PC-3 (cell line): ENCODE data around the gene GEMIN2. TPM values are rescaled to one million over a fixed set of nuclear protein-coding genes. Genes with fewer than 3 reads are reported as not detected.

Experiments used
- ATAC-seq: fragments of 200-7000 bp; cut with Tn5 transposase; 2 replicates; pipeline ENCODE4 v1.9.1; 2020; ENCODE audit warnings: mild to moderate bottlenecking, moderate library complexity
- BruUV-seq: library from RNA; stranded (reverse); fragments of 400-500 nt; replicated peaks from 2 replicates; lab custom pipeline; 2021; lab: Mats Ljungman, UMichigan
- CTCF ChIA-PET: fragments of 300-600 bp; sonication (Branson Sonifier 250); formaldehyde crosslinking; loops from one replicate; lab custom pipeline; 2022; ENCODE audit warnings: antibody characterized with exemption; lab: Charles Lee
- POLR2A ChIA-PET: fragments of 300-600 bp; sonication (Branson Sonifier 250); formaldehyde crosslinking; loops from one replicate; lab custom pipeline; 2022; ENCODE audit warnings: antibody characterized with exemption; ENCODE audit not compliant: unreplicated experiment; lab: Charles Lee
- DNase-seq: peaks from one replicate; pipeline ENCODE4 v3.0.0-alpha.2; 2015
- H2AFZ ChIP-seq: fragments of 300-600 bp; sonication (generic); 2 replicates; pipeline ENCODE4 v1.6.0; 2016; ENCODE audit warnings: antibody characterized with exemption, low read length
- H3F3A ChIP-seq: fragments of 300-600 bp; sonication (generic); one replicate; pipeline ENCODE4 v1.6.0; 2017; ENCODE audit warnings: antibody characterized with exemption, low read length, control low read depth, mild to moderate bottlenecking; ENCODE audit not compliant: unreplicated experiment
- H3K27ac ChIP-seq: fragments of 300-600 bp; sonication (generic); 2 replicates; pipeline ENCODE4 v1.5.1; 2016; ENCODE audit warnings: mild to moderate bottlenecking, low read length
- H3K27me3 ChIP-seq: fragments of 300-600 bp; sonication (generic); 2 replicates; pipeline ENCODE4 v1.6.1; 2016; ENCODE audit warnings: low read length, mixed read lengths
- H3K36me3 ChIP-seq: fragments of 300-600 bp; sonication (generic); 2 replicates; pipeline ENCODE4 v1.6.1; 2016; ENCODE audit warnings: low read depth, mixed run types, low read length, mixed read lengths
- H3K4me1 ChIP-seq: fragments of 300-600 bp; sonication (generic); 2 replicates; pipeline ENCODE4 v1.5.1; 2016; ENCODE audit warnings: low read length; ENCODE audit not compliant: insufficient read depth
- H3K4me2 ChIP-seq: fragments of 300-600 bp; sonication (generic); 2 replicates; pipeline ENCODE4 v1.6.0; 2016; ENCODE audit warnings: low read length
- H3K4me3 ChIP-seq: fragments of 300-600 bp; sonication (generic); 2 replicates; pipeline ENCODE4 v1.5.1; 2016; ENCODE audit warnings: mild to moderate bottlenecking, low read length, mixed read lengths
- H3K79me2 ChIP-seq: fragments of 300-600 bp; sonication (generic); 2 replicates; pipeline ENCODE4 v1.6.1; 2017; ENCODE audit warnings: low read length, mixed read lengths
- H3K9ac ChIP-seq: fragments of 300-600 bp; sonication (generic); 2 replicates; pipeline ENCODE4 v1.6.0; 2016; ENCODE audit warnings: mild to moderate bottlenecking, low read length
- H3K9me2 ChIP-seq: fragments of 300-600 bp; sonication (generic); replicated peaks from 2 replicates; pipeline ENCODE4 v1.6.1; 2016; ENCODE audit warnings: mixed run types, low read length, mixed read lengths
- H3K9me3 ChIP-seq: fragments of 300-600 bp; sonication (generic); 2 replicates; pipeline ENCODE4 v1.6.1; 2016; ENCODE audit warnings: low read length, mixed read lengths
- H4K20me1 ChIP-seq: fragments of 300-600 bp; sonication (generic); 2 replicates; pipeline ENCODE4 v1.6.1; 2016; ENCODE audit warnings: low read length, mixed read lengths
- CTCF ChIP-seq: fragments of 300-600 bp; sonication (generic); conservative IDR thresholded peaks from 2 replicates; pipeline ENCODE4 v1.5.1; 2017; ENCODE audit warnings: antibody characterized with exemption, low read depth, mild to moderate bottlenecking, low read length
- EZH2 ChIP-seq: fragments of 300-600 bp; sonication (generic); IDR thresholded peaks from one replicate; pipeline ENCODE4 v1.6.1; 2017; ENCODE audit warnings: antibody characterized with exemption, mild to moderate bottlenecking, low read length; ENCODE audit not compliant: unreplicated experiment
- EZH2phosphoT487 ChIP-seq: fragments of 300-600 bp; sonication (generic); IDR thresholded peaks from 2 replicates; pipeline ENCODE4 v1.6.1; 2018; ENCODE audit warnings: mild to moderate bottlenecking, antibody characterized with exemption, low read length, borderline replicate concordance
- intact Hi-C: fragments of 100-400 bp; cut with micrococcal nuclease; formaldehyde crosslinking; loops from 2 replicates; pipeline ENCODE4 v1.9.0; 2023
- total RNA-seq: library from RNA; depleted of rRNA; stranded (reverse); fragments of >200 nt; gene quantifications from 2 replicates; pipeline ENCODE4 v1.2.3, GENCODE V29; 2014

GEMIN2 gene
- total RNA-seq, 1 experiment from 2014 or later, result 48.1 TPM

GRCh38 chr14:39071096-39071495 is 43.0 kb upstream of the GEMIN2 start:
- CTCF ChIA-PET, result no interaction called here
- no peak for ATAC-seq

GRCh38 chr14:39080886-39081285 is 33.2 kb upstream of the GEMIN2 start:
- no peak overlapping the region for H3K27ac ChIP-seq
- intact Hi-C loops, result no loop called here
- no peaks in the 10 kb centered on the region for H3F3A ChIP-seq
- no peaks in the 10 kb centered on the region for H3K79me2 ChIP-seq
- TF ChIP-seq CTCF (no peak), EZH2phosphoT487 (no peak), EZH2 (no peak)
- no peak overlapping the region for H3K9ac ChIP-seq
- BruUV-seq, result no TSS peak
- no peak overlapping the region for H2AFZ ChIP-seq
- no peaks in the 10 kb centered on the region for H3K27me3 ChIP-seq
- ChIA-PET CTCF (no interaction called here), POLR2A (no interaction called here)
- H3K4me3 ChIP-seq, result no peak overlapping the region
- no peak for ATAC-seq
- no peak for DNase-seq
- no peaks in the 10 kb centered on the region for H4K20me1 ChIP-seq
- H3K4me1 ChIP-seq, result no peaks in the 10 kb centered on the region
- peaks cover 27% of the 10 kb centered on the region for H3K36me3 ChIP-seq
- no peaks in the 10 kb centered on the region for H3K9me2 ChIP-seq
- H3K4me2 ChIP-seq, result no peak overlapping the region
- H3K9me3 ChIP-seq, result no peaks in the 10 kb centered on the region

More at GRCh38 chr14:39071096-39071495, 43.0 kb upstream of the GEMIN2 start:
- H3K27me3 ChIP-seq, result no peaks in the 10 kb centered on the region
- no peak overlapping the region for H3K9ac ChIP-seq
- H3K4me2 ChIP-seq, result no peak overlapping the region
- intact Hi-C loops, result no loop called here
- H3K79me2 ChIP-seq, result no peaks in the 10 kb centered on the region
- no peak overlapping the region for H3K4me3 ChIP-seq
- H3K4me1 ChIP-seq, result no peaks in the 10 kb centered on the region
- TF ChIP-seq CTCF (no peak), EZH2 (no peak)
- POLR2A ChIA-PET, result no interaction called here
- no peaks in the 10 kb centered on the region for H4K20me1 ChIP-seq
- no peak overlapping the region for H3K27ac ChIP-seq
- no peak overlapping the region for H2AFZ ChIP-seq
- no TSS peak for BruUV-seq
- H3K9me2 ChIP-seq, result no peaks in the 10 kb centered on the region
- H3F3A ChIP-seq, result no peaks in the 10 kb centered on the region
- peaks cover 18% of the 10 kb centered on the region for H3K36me3 ChIP-seq
- no peaks in the 10 kb centered on the region for H3K9me3 ChIP-seq
- DNase-seq, result no peak

- Histone ChIP-seq H3K9me3 (no peaks in the 10 kb centered on the region), H2AFZ (no peak overlapping the region), H3K27me3 (no peaks in the 10 kb centered on the region), H3K36me3 (peaks cover 34% of the 10 kb centered on the region), H3K9ac (no peak overlapping the region), H3K4me1 (no peaks in the 10 kb centered on the region), H4K20me1 (0 out of 2 replicates have a peak, but pooled peaks cover 3% of the 10 kb centered on the region), H3K4me3 (no peak overlapping the region), H3F3A (no peaks in the 10 kb centered on the region), H3K4me2 (no peak overlapping the region), H3K79me2 (no peaks in the 10 kb centered on the region), H3K27ac (no peak overlapping the region), H3K9me2 (no peaks in the 10 kb centered on the region)
- DNase-seq, result no peak
- ChIA-PET POLR2A (no interaction called here), CTCF (no interaction called here)
- BruUV-seq, result no TSS peak
- ATAC-seq, result no peak
- intact Hi-C loops, result no loop called here
- TF ChIP-seq EZH2 (no peak), CTCF (no peak), EZH2phosphoT487 (no peak)
These were observed 31.0 kb upstream of the GEMIN2 start for GRCh38 chr14:39083127-39083526.
